K562 (cell line): ENCODE results near the gene GPR176.

ENCODE experiments used
- BRCA1 ChIP-seq, 2 experiments: fragments of 450-650 bp in 1 of 2; sonication (generic) in 1 of 2; formaldehyde crosslinking in 1 of 2; IDR thresholded peaks; 2 replicates each; pipeline versions ENCODE4 v1.5.0 to v1.6.1; 2017 to 2020; ENCODE audit warnings: mild to moderate bottlenecking in 1 of 2, missing genetic modification reagents in 1 of 2
- BRF1 ChIP-seq: IDR thresholded peaks from 3 replicates; pipeline ENCODE4 v1.6.1; 2011; ENCODE audit warnings: borderline replicate concordance, mild to moderate bottlenecking; ENCODE audit not compliant: insufficient read length; ENCODE audit errors: extremely low read depth
- CTCF ChIP-seq, 3 experiments: IDR thresholded peaks in 2 of 3; conservative IDR thresholded peaks in 1 of 3; 2 replicates each; pipeline ENCODE4 v1.5.1; 2011 to 2012; ENCODE audit warnings: low read length in 3 of 3, mild to moderate bottlenecking in 3 of 3, control low read depth in 2 of 3, improper control_type of control experiment in 1 of 3, inconsistent platforms in 1 of 3, low read depth in 1 of 3, mixed read lengths in 1 of 3, moderate library complexity in 1 of 3; ENCODE audit not compliant: insufficient read depth in 2 of 3
- EWSR1 ChIP-seq: fragments of 450-650 bp; IDR thresholded peaks from 2 replicates; pipeline ENCODE4 v1.6.1; 2018; ENCODE audit warnings: borderline replicate concordance, mild to moderate bottlenecking, low read depth, moderate library complexity; ENCODE audit not compliant: partially characterized antibody
- EZH2 ChIP-seq: IDR thresholded peaks from 2 replicates; pipeline ENCODE4 v1.6.1; 2012; ENCODE audit warnings: low read depth, mild to moderate bottlenecking, inconsistent platforms, low read length, borderline replicate concordance
- FOXA3 ChIP-seq, 2 experiments: fragments of 450-650 bp in 1 of 2; sonication (generic) in 1 of 2; formaldehyde crosslinking; IDR thresholded peaks in 1 of 2; conservative IDR thresholded peaks in 1 of 2; 2 replicates each; pipeline versions ENCODE4 v1.4.0 to v1.8.0; 2020 to 2022; ENCODE audit warnings: mild to moderate bottlenecking in 2 of 2, missing genetic modification reagents in 1 of 2
- POLR2A ChIP-seq: fragments of 450-650 bp; conservative IDR thresholded peaks from 2 replicates; pipeline ENCODE4 v1.6.1; 2016
- RFX5 ChIP-seq: IDR thresholded peaks from 2 replicates; pipeline ENCODE4 v1.6.1; 2011; ENCODE audit warnings: low read depth, mild to moderate bottlenecking, improper control_type of control experiment, low read length
- SNIP1 ChIP-seq: fragments of 450-650 bp; IDR thresholded peaks from 2 replicates; pipeline ENCODE4 v1.7.1; 2017; ENCODE audit warnings: low read depth, mild to moderate bottlenecking
- ZNF274 ChIP-seq: IDR thresholded peaks from 2 replicates; pipeline ENCODE4 v1.6.1; 2011; ENCODE audit warnings: low read depth, mild to moderate bottlenecking, low read length, moderate library complexity, borderline replicate concordance

- TF ChIP-seq EZH2 (no peak), CTCF (IDR thresholded peaks at IDR 0.05 in 2 of 3, conservative IDR thresholded peaks at IDR 0.05 in 1 of 3; ENCODE audit: insufficient read depth in 2 of 3, low read depth in 1 of 3, low read length in 3 of 3) (no peak), FOXA3 (CRISPR knock-in tag; conservative IDR thresholded peaks at IDR 0.05 in 1 of 2, IDR thresholded peaks at IDR 0.05 in 1 of 2) (no peak), BRF1 (no peak), EWSR1 (no peak), POLR2A (no peak), BRCA1 (IDR thresholded peaks at IDR 0.05) (no peak), BRCA1 (CRISPR knock-in tag; IDR thresholded peaks at IDR 0.05) (no peak), SNIP1 (no peak), RFX5 (no peak), ZNF274 (no peak)
These were observed 120.5 kb downstream of the GPR176 start for GRCh38 chr15:39799552-39800011.
